T-helper 2 cell (primary cell): ENCODE results near the gene ARHGEF26.

Source experiments
- DNase-seq, 5 experiments: peaks; one replicate each; pipeline versions ENCODE4 v3.0.0 to v3.0.0-alpha.2; 2012 to 2022

ARHGEF26 gene

DNA sequence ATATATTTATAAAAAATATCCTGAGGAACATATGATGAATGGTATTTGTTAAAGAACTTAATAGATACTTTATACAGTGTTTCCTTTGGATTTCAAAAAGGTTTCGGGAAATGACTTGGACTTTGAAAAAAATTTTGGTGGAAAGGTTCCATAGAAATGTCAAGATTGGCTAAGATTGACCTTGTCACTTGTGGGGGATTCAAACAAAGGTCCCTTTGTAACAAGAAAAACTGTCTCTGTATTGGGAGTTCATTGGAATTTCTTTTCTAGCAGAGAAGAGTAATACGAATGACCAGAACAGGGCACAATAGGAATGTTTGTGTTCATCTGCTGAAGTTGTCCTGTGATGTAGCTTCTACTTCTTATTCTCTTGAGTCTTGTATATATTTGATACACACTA lies 43.2 kb downstream of the ARHGEF26 start:
- no peak for DNase-seq

DNA sequence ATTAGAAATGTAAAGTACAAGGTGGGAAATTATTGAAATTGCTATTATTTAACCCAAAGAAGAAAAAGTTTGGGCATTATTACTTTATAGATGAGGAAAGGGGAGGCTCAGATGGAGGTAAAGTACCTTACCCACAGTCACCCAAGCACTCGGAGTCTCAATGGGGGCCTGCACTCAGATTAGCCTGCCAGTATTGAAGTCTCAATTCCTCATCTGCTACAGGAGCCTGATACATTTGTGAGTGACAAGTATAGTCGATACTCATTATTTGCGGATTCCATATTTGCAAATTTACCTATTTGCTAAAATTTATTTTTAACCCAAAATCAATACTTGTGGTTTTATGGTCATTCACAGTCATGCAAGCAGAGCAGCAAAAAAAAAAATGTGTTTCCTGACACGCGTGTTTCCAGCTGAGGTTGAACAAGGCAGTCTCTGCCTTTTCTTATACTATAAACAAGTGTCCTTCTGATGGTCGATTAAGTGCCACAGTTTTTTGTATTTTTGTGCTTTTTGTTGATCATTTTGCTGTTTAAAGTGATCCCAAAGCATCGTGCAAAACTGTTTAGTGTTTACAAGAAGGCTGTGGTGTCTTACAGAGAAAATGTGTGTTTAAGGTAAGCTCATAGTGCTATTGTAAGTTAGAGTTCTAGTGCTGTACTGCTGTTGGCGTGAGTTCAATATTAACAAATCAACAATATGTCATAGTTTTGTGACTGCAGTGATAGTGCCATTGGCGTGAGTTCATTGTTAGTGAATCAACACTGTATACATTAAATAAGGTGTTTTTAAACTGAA lies 48.0 kb downstream of the ARHGEF26 start:
- DNase-seq = no peak

DNA sequence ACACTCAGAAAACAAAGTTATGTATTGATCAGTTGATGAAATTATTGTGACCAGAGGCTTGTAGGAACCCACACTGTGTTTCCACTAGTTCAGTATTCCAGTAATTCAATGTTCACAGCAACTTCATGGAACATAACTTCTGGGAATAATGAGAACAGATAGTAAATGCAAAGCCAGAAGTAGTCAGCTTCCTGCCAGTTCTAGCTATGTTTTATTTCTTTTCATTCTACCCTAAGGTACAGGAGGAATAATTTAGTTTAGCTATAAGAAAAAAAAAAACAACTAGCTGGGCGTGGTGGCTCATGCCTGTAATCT lies 48.6 kb downstream of the ARHGEF26 start:
- DNase-seq = no peak

DNA sequence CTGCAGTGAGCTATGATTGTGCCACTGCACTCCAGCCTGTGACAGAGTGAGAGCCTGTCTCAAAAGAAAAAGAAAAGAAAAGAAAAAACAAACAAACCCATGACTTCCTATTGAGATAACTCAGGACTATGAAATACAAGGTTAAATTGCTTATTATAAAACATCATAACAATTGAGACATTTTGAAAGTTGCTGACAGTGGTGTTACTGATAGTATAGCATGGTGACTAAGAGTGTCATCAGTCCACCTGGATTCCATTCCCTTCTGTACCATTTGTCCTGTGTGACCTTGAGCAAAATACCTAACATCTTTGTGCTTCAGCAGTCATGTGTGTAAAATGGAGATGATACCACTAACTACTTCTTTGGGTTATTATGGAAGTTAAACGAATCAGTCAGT lies 49.1 kb downstream of the ARHGEF26 start:
- no peak for DNase-seq

DNA sequence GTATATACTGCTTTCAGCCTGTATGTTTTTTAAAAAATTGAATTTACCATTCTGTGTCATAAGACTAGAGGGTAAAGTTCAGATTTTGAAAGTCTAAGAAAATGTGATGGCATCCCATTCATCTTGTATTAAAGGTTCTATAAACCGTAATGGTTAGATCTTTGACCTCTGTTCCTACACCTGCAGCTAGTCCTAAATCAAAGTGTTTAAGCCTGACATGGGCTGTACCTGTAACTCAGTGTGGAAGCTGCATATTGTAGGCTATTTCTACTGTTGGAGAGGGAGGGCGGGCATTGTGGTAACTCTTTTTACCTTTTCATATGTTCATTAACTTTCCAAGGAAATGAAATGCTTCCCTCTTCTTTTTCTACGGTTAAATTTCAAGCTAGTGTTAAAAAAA lies 53.9 kb downstream of the ARHGEF26 start:
- DNase-seq = no peak

DNA sequence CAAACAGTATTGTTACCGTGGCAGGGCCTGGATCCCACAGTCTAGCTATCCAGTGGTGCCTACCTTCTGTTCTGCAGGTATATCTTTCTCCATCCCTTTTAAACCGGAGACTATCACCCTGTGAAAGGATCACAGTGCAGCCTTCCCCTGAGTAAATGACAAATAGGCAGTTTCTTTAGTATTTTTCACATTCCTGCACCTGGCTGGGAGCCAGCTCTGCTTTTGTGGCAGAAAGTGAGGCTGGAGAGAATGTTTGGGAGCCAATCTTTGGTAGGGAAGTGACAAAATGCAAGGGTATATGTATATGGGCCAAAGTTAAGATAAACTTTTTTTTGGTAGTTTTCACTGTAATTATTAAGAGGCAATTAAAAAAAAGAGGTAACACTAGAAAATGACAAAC lies 54.8 kb downstream of the ARHGEF26 start:
- no peak for DNase-seq

DNA sequence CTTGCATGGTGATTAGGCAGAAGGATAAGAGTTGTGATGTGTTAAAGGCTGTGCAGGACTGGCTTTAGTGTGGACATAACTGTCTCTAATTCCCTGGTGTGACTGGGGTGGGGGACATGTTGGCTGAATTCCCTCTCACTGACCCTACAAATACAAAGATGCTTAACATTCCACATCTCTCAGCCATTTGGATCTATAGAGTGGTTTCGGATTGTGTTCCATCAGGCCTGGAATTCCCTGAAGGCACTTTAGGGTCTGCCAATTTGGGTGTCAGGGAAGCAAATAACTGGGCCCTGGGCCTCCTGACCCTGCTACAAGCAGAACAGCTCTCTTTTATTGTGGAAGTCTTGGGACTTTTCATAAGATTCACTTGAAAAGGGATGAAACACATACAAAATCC lies 56.2 kb downstream of the ARHGEF26 start:
- no peak for DNase-seq

DNA sequence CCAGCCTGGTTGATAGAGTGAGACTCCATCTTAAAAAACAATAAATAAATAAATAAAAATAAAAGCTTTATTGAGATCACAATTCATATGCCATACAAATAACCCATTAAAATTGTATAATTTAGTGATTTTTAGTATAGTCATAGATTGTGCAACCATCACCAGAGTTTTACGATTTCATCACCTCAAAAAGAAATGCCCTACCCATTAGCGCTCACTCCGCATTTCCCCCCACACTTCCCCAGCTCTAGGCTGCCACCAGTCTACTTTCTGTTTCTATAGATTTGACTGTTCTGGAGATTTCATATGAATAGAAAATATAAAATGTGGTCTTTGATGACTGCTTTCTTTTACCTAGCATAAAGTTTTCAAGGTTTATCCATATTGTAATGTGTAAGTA lies 57.0 kb downstream of the ARHGEF26 start:
- no peak for DNase-seq

DNA sequence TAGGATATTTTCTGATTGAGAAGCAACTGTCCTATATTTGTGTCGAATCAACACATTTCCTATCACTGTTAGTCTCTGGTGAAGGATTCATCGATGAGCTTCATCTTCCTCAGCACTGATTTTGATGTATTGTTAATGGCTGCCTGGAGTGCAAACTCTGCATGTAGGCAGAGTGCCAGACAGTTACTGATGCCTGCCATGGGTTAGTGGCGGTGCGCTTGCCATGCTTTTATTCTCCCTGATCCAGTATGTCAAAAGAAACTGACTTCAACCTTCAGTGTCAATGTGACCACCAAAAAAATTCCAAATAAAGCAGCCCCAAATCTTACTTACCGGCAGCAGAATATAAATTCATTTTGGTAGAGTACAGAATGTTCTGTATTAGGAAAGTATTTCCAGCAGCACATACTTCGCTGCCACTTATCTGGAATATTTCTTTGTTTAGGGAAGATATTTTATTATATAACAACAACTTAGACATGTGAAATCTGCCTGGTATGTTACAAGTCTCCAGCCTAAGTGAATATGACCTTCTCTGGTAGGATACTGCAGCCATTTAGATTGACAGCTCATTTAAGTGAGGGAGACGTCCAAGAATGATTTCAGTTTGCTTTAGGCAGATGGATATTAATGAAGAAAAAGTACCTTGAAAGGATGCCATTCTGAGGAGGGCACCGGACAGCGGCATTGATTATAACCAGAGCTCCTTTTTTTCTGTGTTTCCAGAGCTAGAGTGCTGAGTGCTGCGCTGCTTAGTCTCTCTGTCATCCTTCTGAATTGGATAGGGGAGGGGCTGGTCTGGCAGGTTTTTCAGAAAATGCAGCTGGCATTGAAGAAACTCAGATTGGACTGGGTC lies 59.9 kb downstream of the ARHGEF26 start:
- DNase-seq = no peak

DNA sequence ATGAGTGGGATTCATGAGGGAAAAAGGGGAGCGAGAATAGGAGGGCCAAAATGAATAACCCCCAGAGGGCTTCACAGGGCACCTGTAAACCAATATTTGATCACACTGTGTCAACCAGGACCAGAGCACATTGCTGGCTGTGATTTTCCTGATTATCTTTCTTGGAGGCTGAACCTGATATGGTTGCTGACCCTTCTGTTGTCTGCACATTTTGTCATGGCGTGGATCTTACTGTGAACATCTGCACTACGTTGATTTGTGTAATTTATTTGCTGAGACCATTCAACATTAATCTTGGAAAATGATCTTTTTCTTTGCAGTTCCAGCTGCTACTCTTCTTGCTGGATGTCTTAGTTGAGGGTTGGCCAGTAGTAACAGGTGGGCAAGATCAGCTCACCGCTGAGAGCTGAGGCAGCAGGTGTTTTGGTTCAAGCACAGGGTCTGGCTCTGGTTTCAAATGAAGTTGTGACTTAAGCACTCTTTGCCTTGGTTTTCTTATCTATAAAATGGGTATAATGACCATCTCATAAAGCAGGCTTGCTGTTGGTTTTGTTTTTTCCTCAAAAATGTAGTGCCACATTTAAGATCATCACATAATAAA lies 61.2 kb downstream of the ARHGEF26 start:
- DNase-seq = no peak

DNA sequence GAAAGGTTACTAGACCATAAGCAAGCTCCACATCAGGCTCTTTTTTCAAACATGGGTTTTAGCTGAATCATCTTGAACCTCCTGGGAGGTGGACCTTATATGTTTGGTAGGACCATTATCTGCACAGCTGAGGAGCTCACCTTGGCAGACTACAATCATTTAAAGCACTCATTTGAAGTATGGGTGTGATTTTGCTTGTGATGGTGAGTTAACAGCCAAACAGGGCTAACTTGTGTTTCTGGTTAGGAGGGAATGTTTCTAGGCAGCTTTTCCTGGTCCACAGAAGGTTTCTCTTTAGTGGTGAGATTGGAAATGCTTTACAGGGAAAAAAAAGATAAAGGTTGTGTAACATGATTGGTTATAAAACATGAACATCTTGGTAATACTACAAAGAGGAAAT lies 61.8 kb downstream of the ARHGEF26 start:
- no peak for DNase-seq

DNA sequence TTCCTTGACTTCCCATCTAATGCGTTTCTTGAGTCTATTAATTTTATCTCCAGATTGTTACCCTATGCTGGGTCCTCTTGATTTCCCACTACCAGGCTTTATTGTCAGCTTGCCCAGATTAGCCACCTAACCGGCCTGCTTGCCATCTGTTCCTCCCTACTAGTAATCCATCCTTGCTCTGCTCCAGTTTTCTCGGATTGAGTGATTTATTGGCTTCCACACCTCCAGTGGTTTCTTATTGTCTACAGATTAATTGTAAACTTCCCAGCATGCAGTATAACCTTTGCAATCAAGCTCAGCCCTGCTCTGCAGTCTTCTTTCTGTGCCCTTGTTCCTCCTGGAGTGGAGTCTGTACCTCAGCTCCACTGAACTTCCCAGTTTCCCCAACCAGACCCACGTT lies 63.4 kb downstream of the ARHGEF26 start:
- no peak for DNase-seq

DNA sequence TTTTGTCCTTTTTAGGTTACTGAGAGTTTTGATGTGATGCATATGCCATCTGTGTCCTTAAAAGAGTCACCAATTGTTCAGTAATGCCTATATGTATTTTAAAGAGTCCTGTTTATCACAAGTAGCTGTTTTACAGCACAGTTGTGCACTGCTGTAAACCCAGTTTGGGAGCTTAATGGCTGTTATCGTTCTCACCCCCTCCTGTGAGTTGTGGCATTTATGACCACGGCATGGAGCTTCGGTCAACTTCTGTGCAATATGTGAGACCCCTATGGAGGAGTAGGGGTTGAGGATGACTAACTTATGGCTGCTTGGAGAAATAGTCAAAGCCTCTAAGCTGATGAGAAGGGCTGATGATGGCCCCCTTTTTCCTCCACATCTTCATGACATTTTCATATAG lies 67.2 kb downstream of the ARHGEF26 start:
- no peak for DNase-seq

DNA sequence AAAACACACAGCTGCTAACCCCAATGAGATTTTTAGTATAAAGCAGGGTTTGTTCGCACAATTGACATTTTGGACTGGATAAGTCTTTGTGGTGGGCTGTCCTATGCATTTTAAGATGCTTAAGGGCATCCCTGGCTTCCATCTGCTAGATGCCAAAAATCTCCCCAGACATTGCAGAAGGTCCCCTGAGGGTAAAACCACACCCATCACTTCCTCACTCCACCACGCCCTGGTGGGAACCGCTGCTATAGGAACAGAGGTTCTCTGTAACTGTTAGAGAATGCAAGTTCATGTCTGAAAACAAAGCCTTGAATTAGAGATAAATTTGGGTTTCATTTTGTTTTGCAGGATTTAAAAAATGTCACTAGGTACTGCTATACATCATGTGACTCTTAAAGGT lies 67.7 kb downstream of the ARHGEF26 start:
- peak in 1 of 5 experiments; percentile 5 for DNase-seq

DNA sequence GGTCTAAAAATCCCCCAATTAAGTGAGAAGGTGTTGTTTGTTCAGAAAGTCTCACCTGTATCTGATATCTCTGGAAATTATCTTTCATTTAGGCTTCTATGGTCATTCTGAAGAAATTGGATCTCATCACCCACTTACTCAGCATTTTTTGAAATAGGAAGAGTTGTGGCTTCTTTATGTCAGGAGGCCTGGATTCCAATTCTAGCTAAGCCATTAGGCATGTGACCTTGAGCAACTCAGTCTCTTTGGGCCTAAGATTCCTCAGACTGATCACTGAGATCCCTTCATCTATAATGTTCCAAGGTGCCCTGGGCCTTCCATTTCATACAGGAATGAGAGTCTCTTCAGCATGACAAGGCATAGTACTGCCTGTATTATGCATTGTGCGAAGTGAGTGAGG lies 70.3 kb downstream of the ARHGEF26 start:
- DNase-seq = no peak

DNA sequence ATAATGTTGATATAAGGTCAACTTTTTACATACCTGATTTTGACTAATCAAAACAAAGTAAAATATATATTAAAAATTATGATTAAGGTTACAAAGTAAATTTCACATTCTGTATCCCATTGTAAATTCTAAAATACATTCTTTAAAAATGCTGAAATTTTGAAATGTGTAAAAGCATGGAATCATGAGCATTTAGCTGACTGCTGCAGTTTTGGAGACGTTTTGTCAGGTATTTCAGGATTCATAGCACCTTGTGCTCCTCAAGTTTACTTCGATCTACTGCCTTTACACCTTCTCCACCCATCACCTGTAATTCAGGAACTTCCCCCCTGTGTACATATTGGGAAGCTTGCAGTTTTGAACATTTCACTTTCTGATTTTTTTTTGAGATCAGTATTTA lies 71.0 kb downstream of the ARHGEF26 start:
- DNase-seq = no peak

DNA sequence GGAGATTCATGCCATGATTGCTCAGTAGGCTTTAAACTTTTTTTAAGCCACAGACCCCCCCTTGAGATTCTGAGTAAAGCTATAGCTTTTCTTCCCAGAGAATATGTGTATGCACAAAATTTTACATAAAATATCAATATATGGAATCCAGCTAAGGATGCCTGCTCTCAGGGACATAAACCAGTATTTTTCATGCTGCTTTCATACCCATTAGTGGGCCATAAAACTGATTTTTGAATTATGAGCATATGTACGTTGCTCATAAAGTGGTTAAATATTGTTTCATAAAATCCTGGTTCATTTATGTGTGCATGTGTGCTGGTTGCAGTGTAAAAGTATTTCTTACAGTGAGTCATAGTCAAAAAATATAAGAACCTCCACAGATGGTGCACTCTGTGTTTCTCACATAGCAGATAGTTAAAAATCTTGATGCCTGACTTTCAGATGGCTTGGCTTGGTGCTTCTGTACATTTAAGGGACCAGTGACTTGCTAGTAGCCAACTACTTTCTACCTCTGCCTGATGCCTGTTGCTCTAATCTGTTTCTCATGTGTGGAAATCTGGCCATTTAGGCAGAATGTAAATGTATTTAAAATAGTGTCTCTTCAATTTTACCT lies 71.9 kb downstream of the ARHGEF26 start:
- no peak for DNase-seq

DNA sequence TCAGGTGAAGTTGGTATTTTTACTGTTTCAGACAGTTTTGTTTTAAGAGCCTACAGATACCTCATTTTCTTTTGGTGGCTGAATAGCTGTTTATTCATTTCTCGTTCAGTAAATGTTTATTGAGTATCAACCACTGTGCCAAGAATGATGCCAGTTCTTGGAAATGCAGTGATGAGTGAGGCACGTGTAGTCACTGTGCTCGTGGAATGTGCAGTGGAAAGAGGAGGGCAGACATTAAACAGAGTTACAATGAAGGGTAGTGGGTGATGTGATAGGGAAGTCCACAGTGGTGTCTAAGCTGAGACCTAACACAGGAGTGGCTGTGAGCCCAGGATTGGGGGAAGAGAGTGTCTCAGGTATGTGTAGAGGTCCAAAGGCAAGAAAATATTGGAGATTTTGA lies 73.7 kb downstream of the ARHGEF26 start:
- no peak for DNase-seq

DNA sequence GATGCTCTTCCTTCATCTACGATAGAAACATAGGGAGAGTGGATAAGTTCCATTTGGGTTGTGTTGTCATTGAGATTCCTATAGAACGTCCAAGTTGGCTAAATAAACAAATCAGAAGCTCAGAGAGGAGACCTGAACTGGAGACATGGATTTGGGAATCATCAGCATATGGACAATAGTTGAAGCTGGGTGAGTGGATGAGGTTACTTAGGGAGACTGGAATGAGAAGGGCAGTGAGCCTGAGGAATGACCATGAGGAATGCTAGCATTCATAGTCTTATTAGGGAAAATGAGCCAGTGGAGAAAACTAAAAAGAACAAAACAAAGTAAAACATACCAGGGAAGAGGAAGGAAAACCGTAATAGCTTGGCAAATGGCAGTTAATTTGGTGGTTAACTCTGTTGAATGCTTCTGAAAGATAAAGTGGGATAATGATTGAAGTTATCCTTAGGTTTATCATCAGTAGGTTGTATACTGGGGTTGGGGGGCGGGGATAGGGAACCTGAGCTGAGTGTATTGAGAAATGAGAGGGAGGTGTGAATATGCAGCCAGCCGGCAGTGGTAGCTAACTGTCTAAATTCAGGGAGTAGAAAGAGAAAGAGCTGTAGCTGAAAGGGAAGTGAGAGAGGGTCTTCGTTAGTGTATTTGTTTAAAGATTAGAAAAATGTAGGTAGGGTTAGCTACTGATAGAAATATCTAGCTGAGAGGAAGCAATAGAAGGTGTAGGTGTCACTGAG lies 74.6 kb downstream of the ARHGEF26 start:
- DNase-seq = no peak

DNA sequence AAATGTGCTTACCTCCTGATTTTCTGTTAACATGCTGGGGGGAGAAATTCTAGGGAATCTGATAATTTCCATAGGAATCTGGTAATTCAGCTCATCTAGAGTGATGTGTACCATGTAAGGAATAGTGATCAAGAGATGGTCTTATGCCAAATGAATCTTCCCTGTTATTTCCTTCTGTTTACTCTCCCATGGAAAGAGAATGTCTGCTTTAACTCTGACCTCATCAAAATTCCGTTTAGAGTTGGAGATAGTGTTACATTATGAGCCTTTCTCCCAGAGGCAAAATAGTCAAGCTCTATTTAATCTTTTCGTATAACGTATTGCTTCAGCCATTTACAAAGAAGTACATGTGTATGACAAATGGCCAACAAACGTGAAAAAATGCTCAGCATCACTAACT lies 76.6 kb downstream of the ARHGEF26 start:
- DNase-seq = no peak

DNA sequence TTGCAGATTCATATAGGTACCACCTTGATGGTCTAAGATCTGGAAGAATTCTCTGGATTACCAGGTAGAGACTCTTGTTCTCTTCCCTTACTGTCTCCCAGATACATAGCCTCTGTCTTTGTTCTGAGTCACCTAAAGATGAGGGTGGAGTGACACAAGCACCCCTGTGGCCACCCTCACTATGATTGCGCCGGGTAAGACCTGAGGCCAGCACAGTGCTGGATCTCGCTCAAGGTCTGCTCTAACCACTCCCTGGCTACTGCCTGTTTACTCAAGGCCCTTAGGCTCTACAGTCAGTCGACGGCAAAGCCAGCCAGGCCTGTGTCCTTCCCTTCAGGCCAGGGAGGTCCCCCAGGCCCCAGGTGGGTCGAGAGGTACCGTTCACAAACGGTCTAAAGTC lies 88.3 kb downstream of the ARHGEF26 start:
- no peak for DNase-seq

DNA sequence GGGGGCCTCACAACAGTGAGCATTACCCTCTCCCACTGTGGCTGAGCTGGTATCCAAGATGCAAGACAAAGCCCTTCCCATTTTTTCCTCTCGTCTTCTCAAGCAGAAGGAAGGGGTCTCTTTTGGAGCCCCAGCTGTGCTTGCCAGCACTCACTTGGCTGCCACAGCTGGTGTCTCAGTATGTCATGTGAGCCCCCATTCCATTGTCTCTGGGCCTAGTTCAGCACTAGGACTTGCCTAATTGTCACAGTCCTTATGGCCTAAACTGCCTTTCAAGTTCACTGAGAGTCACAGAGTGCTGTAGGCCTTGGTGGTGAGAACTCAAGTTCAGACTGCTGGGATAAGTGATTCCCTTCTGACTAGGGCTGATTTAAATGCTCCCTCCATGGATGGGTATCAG lies 89.8 kb downstream of the ARHGEF26 start:
- DNase-seq = no peak

DNA sequence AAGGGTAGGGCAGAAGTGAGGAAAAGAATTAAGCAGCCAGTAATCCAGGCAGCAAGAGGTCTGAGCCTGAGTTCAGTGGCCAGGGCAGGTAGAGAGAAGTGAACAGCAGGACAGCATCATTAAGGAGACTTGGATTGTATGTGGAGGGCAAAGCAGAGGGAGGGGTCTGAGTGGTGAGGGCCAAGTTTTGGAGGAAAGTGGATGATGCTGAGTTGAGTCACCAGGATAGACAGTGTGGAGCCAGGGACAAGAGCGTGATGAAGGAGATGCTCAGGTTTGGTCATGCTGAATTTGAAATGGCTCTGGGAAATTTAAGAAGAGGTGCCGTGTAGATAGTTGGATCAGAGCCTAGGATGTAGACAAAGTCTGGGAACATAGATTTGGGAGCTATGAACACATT lies 93.1 kb downstream of the ARHGEF26 start:
- DNase-seq = no peak
